GM12801 (cell line): Measurements from ENCODE around the gene MYCBP2.

ENCODE experiments used
- TF ChIP-seq, protein P1 (sequence below): IDR thresholded peaks from one replicate; pipeline ENCODE4 v1.5.1; 2011; ENCODE audit warnings: control low read depth; ENCODE audit not compliant: insufficient read length; ENCODE audit errors: extremely low read depth

Gene MYCBP2

DNA sequence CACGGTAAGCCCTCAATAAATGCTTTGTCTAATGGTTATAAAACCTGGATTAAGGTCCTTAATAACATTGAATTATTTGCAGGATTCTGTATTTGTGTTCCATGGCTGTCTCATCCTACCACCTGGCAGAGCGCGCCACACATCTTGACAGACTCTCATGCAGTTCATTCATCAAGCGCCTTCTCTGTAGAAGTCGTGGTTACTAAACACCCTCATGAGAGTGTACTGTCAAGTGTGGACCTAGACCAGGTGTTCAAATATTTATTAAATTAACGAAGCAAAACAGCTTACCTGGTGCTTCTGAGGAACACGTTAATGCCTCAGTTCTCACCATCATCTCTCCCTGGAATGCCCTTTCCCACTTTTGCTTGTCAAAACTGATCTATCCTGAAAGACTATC is 286.8 kb downstream of the MYCBP2 start:
- TF ChIP-seq, protein P1, sequence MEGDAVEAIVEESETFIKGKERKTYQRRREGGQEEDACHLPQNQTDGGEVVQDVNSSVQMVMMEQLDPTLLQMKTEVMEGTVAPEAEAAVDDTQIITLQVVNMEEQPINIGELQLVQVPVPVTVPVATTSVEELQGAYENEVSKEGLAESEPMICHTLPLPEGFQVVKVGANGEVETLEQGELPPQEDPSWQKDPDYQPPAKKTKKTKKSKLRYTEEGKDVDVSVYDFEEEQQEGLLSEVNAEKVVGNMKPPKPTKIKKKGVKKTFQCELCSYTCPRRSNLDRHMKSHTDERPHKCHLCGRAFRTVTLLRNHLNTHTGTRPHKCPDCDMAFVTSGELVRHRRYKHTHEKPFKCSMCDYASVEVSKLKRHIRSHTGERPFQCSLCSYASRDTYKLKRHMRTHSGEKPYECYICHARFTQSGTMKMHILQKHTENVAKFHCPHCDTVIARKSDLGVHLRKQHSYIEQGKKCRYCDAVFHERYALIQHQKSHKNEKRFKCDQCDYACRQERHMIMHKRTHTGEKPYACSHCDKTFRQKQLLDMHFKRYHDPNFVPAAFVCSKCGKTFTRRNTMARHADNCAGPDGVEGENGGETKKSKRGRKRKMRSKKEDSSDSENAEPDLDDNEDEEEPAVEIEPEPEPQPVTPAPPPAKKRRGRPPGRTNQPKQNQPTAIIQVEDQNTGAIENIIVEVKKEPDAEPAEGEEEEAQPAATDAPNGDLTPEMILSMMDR = no peak

DNA sequence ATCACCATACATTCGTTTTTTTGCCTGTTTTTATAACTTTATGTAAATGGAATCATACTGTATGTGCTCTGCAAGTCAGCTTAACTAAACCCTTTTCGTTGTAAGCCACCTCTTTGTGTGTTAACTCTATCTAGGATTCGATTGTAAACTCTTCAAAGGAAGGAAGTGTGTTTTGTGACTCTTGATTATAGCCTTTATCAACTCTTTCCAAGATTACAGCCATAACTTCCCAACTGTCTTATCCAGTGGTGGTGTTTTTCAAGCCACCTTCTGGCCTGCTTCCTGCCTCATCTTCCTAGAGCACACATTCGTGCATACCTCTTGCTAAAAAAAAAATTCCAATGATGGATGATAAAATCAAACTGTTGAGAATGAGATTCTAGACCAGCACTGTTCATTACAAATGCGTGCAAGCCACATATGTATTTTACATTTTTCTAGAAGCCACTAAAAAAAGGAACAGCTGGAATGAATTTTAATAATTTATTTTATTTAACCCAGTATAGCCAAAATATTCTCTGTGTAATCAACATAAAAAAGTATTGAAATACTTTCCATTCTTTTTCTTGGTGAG is 287.9 kb downstream of the MYCBP2 start:
- TF ChIP-seq, protein P1 = no peak

DNA sequence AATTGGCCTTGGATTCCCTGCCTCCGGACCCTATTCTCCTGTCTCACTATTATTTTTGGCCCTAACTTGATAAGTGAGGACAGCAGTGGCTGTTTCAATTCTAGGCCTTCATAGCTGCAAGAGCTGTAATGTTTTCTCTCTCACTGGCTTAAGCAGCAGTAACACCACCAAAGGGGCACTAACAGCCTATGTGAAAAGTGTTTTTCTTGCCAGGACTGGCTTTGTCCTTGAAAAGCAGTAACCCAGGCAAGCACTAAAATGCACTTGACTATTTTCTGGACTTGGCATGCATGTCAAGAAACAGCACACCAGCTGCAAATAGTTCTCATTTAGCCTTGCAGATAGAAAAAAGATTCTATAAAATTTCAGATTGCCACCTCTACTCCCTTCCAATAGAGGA is 290.6 kb downstream of the MYCBP2 start:
- TF ChIP-seq, protein P1 = no peak

DNA sequence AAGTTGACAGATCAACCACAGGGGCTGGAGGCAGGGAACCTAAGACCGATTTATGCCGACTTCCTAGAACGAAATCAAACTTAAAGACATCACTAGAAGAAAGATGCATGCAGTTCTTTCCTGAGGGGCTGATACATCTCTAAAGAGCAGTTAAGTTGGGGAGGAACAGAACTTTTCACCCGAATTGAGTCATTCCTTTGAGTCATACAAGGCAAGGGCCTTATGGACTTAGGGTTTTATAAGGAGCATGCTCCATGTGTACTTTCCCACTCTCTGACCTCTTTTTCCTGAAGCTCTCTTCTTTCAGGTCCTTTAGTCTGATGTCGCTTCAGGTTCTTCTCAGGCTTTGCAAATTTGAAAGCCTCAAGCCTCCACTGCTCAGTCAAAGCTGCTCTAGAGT is 292.0 kb downstream of the MYCBP2 start:
- TF ChIP-seq, protein P1 = no peak

DNA sequence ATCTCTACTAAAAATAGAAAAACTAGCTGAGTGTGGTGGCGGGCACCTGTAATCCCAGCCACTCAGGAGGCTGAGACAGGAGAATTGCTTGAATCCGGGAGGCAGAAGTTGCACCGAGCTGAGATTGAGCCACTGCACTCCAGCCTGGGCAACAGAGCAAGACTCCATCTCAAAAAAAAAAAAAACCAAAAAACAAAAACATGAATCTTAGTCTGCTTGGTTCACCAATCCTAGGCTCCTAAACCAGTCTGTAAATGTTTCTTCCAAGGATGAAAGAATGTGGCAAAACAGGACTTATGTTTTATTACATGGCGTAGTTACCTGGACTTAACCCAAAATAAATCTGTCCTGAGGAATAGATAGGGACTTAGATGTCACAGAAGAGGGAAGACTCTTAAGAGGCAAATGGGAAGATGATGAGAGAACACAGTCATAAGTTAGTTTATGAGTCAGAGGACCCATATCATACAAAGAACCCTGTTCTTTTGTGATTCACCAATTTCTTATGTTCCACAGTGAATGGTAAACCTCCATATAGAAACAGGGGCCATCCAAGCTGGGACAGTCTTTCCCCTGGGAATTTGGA is 293.1 kb downstream of the MYCBP2 start:
- TF ChIP-seq, protein P1 = no peak

DNA sequence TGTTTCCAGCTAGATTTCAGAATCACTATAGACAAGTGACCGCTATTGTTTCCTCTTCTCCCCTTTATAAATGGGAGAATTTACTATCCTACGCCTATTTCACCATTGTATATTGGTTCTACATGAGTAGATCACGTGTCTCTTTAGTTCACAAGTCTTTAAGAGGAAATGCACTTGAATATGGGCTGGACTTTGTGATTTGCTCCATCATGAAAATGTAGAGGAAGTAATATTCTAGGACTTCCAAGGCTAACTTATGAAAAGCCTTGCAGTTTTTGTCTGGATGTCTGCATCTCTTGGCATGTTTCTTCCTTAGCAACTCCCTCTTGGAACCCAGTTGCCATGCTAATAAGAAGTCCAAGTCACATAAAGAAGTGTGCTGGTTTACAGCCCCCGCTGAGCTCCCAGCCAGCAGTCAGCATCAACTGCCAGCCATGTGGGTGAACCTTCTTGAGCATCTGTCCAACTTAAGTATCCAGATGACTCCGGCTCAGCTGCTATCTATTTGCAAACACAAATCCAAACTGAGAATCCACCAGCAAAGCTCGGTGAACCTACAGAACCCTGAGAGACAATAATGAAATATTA is 295.1 kb downstream of the MYCBP2 start:
- TF ChIP-seq, protein P1 = no peak

DNA sequence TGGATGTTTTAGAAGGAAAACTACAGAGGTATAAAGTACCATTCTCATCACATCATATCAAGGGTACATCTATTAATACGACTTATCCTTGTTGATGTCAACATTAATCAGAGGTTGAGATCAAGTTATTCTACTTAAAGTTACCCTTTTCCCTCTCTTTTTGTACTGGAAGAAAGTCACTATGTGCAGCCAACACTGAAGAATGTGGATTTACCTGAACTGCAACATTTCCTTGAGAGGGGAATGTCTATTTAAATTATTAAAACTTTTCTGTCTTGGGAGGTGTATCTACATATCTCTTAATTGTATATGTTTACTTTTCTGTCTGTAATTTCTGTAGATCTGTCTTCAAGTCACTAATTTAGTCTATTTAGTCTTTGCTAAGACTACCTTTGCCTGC is 297.5 kb downstream of the MYCBP2 start:
- TF ChIP-seq, protein P1 = no peak
